ENCODE measurements around the gene RABEP1. TPM values are rescaled to one million over a fixed set of nuclear protein-coding genes. Genes with fewer than 3 reads are reported as not detected.
"Not testable (repeated sequence)": the region's sequence is repeated elsewhere in the genome, so short reads cannot be mapped to it uniquely, and the experiment has no call there.

RABEP1 gene
- total RNA-seq, 1 donor from 2014 or later: 50.1 TPM

DNA sequence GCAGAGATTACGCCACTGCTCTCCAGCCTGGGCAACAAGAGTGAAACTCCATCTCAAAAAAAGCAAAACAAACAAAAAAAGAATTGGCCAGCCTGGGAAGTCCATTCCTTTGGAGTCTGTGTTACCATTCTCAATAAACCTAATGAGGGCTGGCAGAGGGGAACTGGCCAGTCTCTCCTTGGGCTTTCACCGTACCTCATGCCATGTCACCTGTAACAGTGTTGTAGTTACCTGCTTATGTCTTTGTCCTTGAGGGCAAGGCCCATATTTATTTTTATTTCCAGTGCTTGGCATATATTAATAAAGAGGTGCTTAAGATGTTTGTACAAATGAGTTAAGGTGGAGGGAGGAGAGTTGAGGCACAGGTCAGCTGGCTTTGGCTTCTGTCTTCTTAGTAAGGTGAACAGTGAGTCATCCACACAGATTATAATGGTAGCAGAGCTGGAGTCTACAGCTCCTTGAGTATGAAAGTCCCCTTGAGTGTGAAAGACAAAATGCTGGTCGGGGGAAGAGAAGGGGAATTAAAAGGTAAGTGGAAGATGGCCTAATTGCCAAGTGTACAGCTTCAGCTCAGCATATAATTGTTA, 148.4 kb downstream of the RABEP1 start:
- H3K36me3 Mint-ChIP-seq (ENCODE audit: unreplicated experiment): peaks cover 52% of the 10 kb centered on the region
- H3K4me3 Mint-ChIP-seq (ENCODE audit: unreplicated experiment): no peak overlapping the region
- H3K9me3 Mint-ChIP-seq (ENCODE audit: unreplicated experiment): no peaks in the 10 kb centered on the region
- no peaks in the 10 kb centered on the region for H3K4me1 Mint-ChIP-seq (ENCODE audit: unreplicated experiment)
- H3K27ac Mint-ChIP-seq (ENCODE audit: unreplicated experiment): no peak overlapping the region
- no peak for TF ChIP-seq CTCF (IDR thresholded peaks at IDR 0.05)
- H3K27me3 Mint-ChIP-seq (ENCODE audit: unreplicated experiment): no peaks in the 10 kb centered on the region
- DNase-seq (ENCODE audit: extremely low spot score, unreplicated experiment): no peak

GRCh38 chr17:5431234-5431633, 149.2 kb downstream of the RABEP1 start:
- not testable (repeated sequence) for H3K4me3 Mint-ChIP-seq (ENCODE audit: unreplicated experiment); DNase-seq (ENCODE audit: extremely low spot score, unreplicated experiment); H3K27ac Mint-ChIP-seq (ENCODE audit: unreplicated experiment); H3K4me1 Mint-ChIP-seq (ENCODE audit: unreplicated experiment); H3K9me3 Mint-ChIP-seq (ENCODE audit: unreplicated experiment); H3K27me3 Mint-ChIP-seq (ENCODE audit: unreplicated experiment)
- peaks cover 49% of the 10 kb centered on the region for H3K36me3 Mint-ChIP-seq (ENCODE audit: unreplicated experiment)

GRCh38 chr17:5431949-5432556, 150.0 kb downstream of the RABEP1 start:
- no peak overlapping the region for H3K4me3 Mint-ChIP-seq (ENCODE audit: unreplicated experiment)
- DNase-seq (ENCODE audit: extremely low spot score, unreplicated experiment): no peak

DNA sequence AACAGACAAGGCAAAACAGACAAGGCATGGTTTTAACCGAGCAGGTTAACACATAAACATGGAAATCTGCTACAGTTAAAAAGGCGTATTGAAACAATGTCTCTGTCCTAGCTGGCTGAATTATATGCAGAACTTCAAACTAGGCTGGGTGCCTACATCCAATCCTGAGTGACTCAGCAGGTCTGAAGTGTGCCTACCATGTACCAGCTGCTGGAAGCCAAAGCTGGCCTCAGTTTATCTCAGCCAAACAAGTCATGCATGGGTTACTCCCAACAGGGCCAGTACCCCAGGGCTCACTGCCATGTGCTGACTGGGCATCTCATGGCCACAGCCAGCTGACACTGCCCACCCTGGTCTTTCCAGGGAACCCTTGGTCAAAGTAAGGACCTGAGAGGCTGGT, 152.9 kb downstream of the RABEP1 start:
- peaks cover 37% of the 10 kb centered on the region for H3K36me3 Mint-ChIP-seq (ENCODE audit: unreplicated experiment)
- TF ChIP-seq CTCF (IDR thresholded peaks at IDR 0.05): no peak
- peaks cover 21% of the 10 kb centered on the region for H3K4me1 Mint-ChIP-seq (ENCODE audit: unreplicated experiment)
- H3K27ac Mint-ChIP-seq (ENCODE audit: unreplicated experiment): no peak overlapping the region
- no peaks in the 10 kb centered on the region for H3K27me3 Mint-ChIP-seq (ENCODE audit: unreplicated experiment)
- H3K4me3 Mint-ChIP-seq (ENCODE audit: unreplicated experiment): no peak overlapping the region
- no peaks in the 10 kb centered on the region for H3K9me3 Mint-ChIP-seq (ENCODE audit: unreplicated experiment)
- DNase-seq (ENCODE audit: extremely low spot score, unreplicated experiment): no peak

More at GRCh38 chr17:5431949-5432556, 150.0 kb downstream of the RABEP1 start:
- peaks cover 3% of the 10 kb centered on the region for H3K4me1 Mint-ChIP-seq (ENCODE audit: unreplicated experiment)
- H3K27me3 Mint-ChIP-seq (ENCODE audit: unreplicated experiment): no peaks in the 10 kb centered on the region
- no peaks in the 10 kb centered on the region for H3K9me3 Mint-ChIP-seq (ENCODE audit: unreplicated experiment)
- TF ChIP-seq CTCF (IDR thresholded peaks at IDR 0.05): no peak
- peaks cover 51% of the 10 kb centered on the region for H3K36me3 Mint-ChIP-seq (ENCODE audit: unreplicated experiment)
- H3K27ac Mint-ChIP-seq (ENCODE audit: unreplicated experiment): no peak overlapping the region

Other genes starting within 250 kb of the RABEP1 start
- not detected in 2 replicates for gene SLC52A1, start 246.9 kb upstream of the RABEP1 start, total RNA-seq
- gene ZFP3, start 203.8 kb upstream of the RABEP1 start, total RNA-seq: 0.78 and 0.86 TPM in 2 replicates
- 7.9 and 8.5 TPM in 2 replicates for gene ZNF232, start 170.4 kb upstream of the RABEP1 start, total RNA-seq
- 0.13 and 0.16 TPM in 2 replicates for gene USP6, start 166.3 kb upstream of the RABEP1 start, total RNA-seq
- 9.2 and 10.4 TPM in 2 replicates for gene ZNF594, start 90.4 kb upstream of the RABEP1 start, total RNA-seq
- gene SCIMP, start 47.4 kb upstream of the RABEP1 start, total RNA-seq: not detected in 2 replicates
- gene NUP88, start 137.4 kb downstream of the RABEP1 start, total RNA-seq: 45.7 and 50.8 TPM in 2 replicates
- gene RPAIN, start 137.9 kb downstream of the RABEP1 start, total RNA-seq: 58.2 and 58.6 TPM in 2 replicates
- gene C1QBP, start 156.9 kb downstream of the RABEP1 start, total RNA-seq: 83.8 and 86.3 TPM in 2 replicates
- gene DHX33, start 186.7 kb downstream of the RABEP1 start, total RNA-seq: 17.5 and 18.9 TPM in 2 replicates
- gene DERL2, start 203.9 kb downstream of the RABEP1 start, total RNA-seq: 73.1 and 81.2 TPM in 2 replicates
- gene MIS12, start 204.3 kb downstream of the RABEP1 start, total RNA-seq: 20.1 and 21.3 TPM in 2 replicates

All from osteocyte (in vitro differentiated cells).